ENCODE measurements around the gene SOD1.
A peak's percentile ranks its signal among the peaks of the same experiment; 100 is the strongest.

SOD1 gene

GRCh38 chr21:31686272-31686915 is 26.9 kb downstream of the SOD1 start:
- DNase-seq, result no peak

DNA sequence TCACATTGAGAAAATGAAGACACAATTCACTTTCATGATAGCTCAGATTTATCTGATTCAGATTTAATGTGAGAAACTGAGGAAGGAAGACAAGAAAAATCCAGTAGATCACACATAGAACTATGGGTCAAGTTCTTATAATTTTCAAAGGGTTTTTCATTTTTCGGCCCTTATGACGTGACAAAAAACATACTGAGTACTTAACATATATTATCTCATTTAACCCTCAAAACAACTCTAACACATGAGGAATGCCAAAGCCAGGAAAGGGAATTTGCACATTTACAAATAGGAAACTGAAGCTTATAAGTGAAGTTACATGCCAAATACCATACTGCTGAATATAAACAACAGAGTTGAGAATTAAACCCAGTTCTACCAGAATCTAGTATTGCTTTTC is 27.6 kb downstream of the SOD1 start:
- DNase-seq, result no peak

DNA sequence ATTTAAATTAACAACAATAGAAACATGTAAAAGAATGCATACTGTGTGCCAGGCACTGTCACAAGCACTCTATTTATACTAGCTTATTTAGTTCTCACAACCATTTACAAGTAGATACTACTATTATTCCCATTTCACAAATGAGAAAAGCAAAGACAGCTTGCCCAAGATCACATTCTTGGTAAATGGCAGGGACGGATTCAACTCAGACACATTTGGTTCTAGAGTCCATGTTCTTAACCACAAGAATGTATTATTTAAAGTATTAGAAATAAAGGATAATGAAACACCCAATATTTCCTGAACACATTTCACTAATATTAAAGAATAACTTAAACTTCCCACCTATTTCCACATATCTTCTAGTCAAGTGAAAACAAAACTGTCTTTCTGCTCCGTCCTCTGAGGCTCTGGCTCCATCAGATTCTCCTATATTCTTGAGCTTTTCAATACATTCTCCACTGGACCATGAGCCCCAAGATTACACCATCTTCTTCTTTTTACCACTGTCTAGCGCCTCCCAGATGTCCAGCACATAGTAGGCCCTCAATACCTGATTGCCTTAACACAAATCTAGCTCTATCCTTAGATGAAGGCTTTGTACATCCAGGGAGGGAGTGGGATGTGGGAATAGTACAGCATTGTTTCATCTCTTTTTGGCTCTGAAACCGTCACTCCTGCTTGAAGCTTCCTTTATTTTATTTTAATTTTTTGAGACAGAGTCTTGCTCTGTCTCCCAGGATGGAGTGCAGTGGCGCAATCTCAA is 29.3 kb downstream of the SOD1 start:
- no peak for DNase-seq

DNA sequence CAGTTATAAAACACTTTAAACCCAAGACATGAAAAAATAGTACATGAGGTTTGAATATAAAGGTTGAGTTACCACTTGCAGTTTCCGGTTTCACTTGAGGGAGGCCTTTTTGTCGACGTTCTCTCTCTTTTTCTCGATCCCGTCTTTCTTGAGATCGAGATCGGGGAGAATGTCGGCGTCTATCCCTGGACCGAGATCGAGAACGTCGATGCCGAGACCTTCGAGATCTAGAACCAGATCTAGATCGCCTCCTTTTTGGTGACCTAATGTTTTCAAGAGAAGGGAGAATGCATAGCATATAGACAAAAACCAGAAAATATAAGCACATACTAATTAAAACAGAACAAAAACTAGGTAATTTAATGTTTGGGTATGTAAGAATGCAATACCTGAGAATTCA is 33.7 kb downstream of the SOD1 start:
- no peak for DNase-seq

DNA sequence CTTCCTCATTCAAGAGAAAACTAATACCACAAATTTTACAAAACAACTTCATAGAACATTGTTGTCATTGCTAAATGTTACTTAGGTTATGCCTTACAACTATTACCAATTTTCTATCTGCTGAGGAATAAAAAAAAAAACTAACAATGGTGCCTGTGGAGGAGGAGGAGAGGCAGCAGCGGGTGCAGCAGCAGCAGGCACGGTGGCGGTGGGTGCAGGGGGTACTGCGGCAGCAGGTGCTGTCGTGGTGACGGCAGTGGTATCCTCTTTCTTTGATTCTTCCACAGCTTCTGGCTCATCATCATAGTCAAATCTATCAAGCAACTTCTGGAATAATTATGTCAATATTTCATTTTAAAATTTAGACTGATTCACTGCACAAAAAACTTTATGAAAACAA is 36.9 kb downstream of the SOD1 start:
- DNase-seq, result no peak

- no peak for DNase-seq
These were observed 39.0 kb downstream of the SOD1 start for GRCh38 chr21:31698461-31698860.

- DNase-seq, result no peak
These were observed 40.5 kb downstream of the SOD1 start for GRCh38 chr21:31700040-31700439.

DNA sequence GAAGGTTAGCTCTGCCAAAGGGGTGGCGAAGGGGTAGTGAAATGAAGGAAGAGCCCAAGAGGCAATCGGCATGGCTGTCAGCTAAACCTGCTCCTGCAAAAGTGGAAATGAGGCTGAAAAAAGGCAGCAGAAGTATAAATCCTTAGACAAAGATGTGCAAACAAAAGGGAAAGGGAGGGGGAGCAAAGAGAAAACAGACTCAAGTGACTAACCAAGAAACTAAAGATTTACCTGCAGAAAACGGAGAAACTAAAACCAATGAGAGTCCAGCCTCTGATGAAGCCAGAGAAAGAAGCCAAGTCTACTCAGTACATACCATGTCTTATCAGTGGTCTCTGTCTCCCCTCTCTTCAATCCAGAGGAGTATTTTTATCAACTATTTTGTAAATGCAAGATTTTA is 47.1 kb downstream of the SOD1 start:
- DNase-seq, result no peak

DNA sequence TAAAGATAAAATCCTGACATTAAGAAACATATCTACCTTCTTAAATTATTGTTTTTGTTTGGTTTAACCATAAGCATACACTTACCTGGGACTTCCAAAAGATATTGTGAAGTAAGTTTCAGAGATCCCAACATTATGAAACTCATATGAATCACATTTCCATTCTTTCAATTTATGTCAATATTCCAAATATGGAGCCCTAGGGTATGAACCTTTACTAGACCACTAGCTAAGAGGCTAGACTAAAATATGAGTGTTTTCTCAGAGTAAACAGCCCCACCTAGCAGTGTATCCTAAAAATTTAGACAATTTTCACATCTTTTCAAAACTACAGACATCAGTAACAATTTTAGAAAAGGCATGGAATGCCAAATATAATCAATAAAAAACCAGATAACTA is 48.0 kb downstream of the SOD1 start:
- no peak for DNase-seq

- DNase-seq, result no peak
These were observed 49.0 kb downstream of the SOD1 start for GRCh38 chr21:31708541-31708940.

GRCh38 chr21:31710586-31710985 is 51.1 kb downstream of the SOD1 start:
- DNase-seq, result peak; percentile 77

DNA sequence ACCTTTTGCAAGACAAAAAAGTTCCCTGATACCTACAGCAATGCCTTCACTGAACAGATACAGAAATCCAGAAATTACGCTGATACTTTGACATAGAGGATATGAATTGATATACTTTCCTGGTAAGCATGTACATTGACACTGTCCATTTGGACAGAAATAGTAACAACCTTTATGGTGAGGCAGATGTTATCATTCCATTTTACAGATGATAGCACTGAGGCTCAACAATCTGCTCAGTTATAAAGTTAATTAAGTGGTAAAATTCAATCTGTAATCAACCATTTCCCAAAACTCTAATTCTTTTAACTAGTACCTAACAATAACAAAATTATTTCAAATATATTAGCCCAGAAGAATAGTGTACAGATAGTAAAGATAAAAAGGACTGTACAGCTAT is 51.8 kb downstream of the SOD1 start:
- DNase-seq, result no peak

- DNase-seq, result no peak
These were observed 52.3 kb downstream of the SOD1 start for GRCh38 chr21:31711745-31712285.

DNA sequence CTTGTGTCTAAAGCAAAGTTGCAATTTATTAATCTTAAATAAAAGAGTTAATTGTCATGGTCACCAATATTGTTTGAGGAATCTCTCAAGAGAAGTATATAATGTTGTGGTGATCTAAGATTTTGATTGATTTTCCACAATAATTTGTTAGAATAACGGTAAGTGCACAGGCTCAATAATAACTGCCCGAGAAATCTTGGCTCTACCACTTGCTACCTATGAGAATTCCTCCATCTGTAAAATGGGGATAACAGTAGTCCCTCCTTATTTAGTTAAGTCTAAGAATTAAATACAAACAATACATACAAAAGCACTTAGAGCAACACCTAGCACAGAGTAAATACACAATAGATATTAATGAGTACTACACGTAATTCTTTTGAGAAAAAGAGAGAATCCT is 53.6 kb downstream of the SOD1 start:
- no peak for DNase-seq

- peak; percentile 24 for DNase-seq
These were observed 54.7 kb downstream of the SOD1 start for GRCh38 chr21:31713973-31714740.

DNA sequence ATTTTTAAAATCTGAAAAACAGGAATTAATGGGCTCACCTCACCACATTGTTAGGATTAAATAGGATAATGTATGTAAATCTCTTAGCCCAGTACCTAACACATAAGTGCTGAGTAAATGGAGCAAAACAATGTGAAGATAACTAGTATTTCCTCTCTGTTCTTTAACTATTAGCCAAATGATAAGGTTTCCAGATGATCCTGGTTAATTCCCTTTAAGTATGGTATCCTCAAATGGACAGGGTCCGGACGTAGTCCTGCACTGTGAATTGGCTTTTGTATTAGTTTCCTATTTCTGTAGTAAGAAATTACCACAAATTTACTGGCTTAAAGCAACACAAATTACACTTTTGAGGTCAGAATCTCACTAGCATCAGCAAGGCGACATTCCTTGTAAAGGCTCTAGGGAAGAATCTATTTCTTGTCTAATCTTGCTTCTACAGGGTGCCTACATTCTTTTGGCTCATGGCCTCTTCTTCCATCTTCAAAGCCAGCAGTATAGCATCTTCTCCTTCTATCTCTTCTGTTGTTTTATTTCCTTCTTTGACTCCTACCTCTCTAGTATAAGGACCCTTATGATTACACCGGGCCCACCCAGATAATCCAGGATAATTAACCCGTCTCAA is 55.4 kb downstream of the SOD1 start:
- DNase-seq, result no peak

- DNase-seq, result no peak
These were observed 56.6 kb downstream of the SOD1 start for GRCh38 chr21:31716106-31716505.

Measured in fibroblast of skin of right quadriceps (primary cell).